Measurements from ENCODE around the gene EXOC6. TPM values are rescaled to one million over a fixed set of nuclear protein-coding genes. Genes with fewer than 3 reads are reported as not detected.

Gene EXOC6
- total RNA-seq, 1 experiment from 2014 or later = 17.0 TPM

- in situ Hi-C loops (cut with HindIII; ENCODE audit: low pct_unique_long_range_greater_than_20kb, low sequenced_read_pairs) = no loop called here
Observed at GRCh38 chr10:92826504-92826903, 21.8 kb upstream of the EXOC6 start.

GRCh38 chr10:92829042-92829785 is 19.1 kb upstream of the EXOC6 start:
- intact Hi-C loops (cut with micrococcal nuclease; ENCODE audit: unreplicated experiment) = no loop called here
- Histone ChIP-seq H3K4me1 (ENCODE audit: control insufficient read depth, insufficient read depth, low read length) (no peaks in the 10 kb centered on the region), H3K4me3 (ENCODE audit: low read depth in 2 of 2, low read length in 2 of 2) (no peak overlapping the region), H3K9me3 (ENCODE audit: control insufficient read depth, insufficient read depth, low read depth, low read length) (no peaks in the 10 kb centered on the region), H3K36me3 (ENCODE audit: control insufficient read depth, insufficient read depth, low read length) (no peaks in the 10 kb centered on the region), H3K27ac (ENCODE audit: low read length) (no peak overlapping the region), H3K27me3 (ENCODE audit: control insufficient read depth, insufficient read depth, low read length) (no peaks in the 10 kb centered on the region)
- ChIA-PET CTCF (no interaction called here), POLR2A (no interaction called here)
- TF ChIP-seq CTCF (IDR thresholded peaks at IDR 0.05) (no peak), TCF7L2 (IDR thresholded peaks at IDR 0.05; ENCODE audit: low read depth, low read length) (no peak), POLR2AphosphoS5 (IDR thresholded peaks at IDR 0.05; ENCODE audit: low read depth, low read length) (no peak), REST (IDR thresholded peaks at IDR 0.05; ENCODE audit: insufficient read depth in 1 of 2, low read depth in 2 of 2, low read length in 1 of 2) (no peak), SIN3A (IDR thresholded peaks at IDR 0.05; ENCODE audit: borderline replicate concordance, insufficient read depth, low read depth, low read length) (no peak)
- no peak for ATAC-seq
- in situ Hi-C loops (cut with HindIII; ENCODE audit: low pct_unique_long_range_greater_than_20kb, low sequenced_read_pairs) = no loop called here
- no TSS peak for BruUV-seq (replicated peaks)
- no peak for DNase-seq (ENCODE audit: low read depth, low spot score)

More at GRCh38 chr10:92826504-92826903, 21.8 kb upstream of the EXOC6 start:
- ChIA-PET CTCF (no interaction called here), POLR2A (no interaction called here)
- Histone ChIP-seq H3K9me3 (ENCODE audit: control insufficient read depth, insufficient read depth, low read depth, low read length) (no peaks in the 10 kb centered on the region), H3K27me3 (ENCODE audit: control insufficient read depth, insufficient read depth, low read length) (no peaks in the 10 kb centered on the region), H3K4me1 (ENCODE audit: control insufficient read depth, insufficient read depth, low read length) (no peaks in the 10 kb centered on the region), H3K4me3 (ENCODE audit: low read depth in 2 of 2, low read length in 2 of 2) (no peak overlapping the region), H3K27ac (ENCODE audit: low read length) (no peak overlapping the region), H3K36me3 (ENCODE audit: control insufficient read depth, insufficient read depth, low read length) (no peaks in the 10 kb centered on the region)
- intact Hi-C loops (cut with micrococcal nuclease; ENCODE audit: unreplicated experiment) = no loop called here
- BruUV-seq (replicated peaks) = no TSS peak
- TF ChIP-seq TCF7L2 (IDR thresholded peaks at IDR 0.05; ENCODE audit: low read depth, low read length) = no peak
- TF ChIP-seq SIN3A (IDR thresholded peaks at IDR 0.05; ENCODE audit: borderline replicate concordance, insufficient read depth, low read depth, low read length) = no peak
- no peak for TF ChIP-seq CTCF (IDR thresholded peaks at IDR 0.05)
- TF ChIP-seq REST (IDR thresholded peaks at IDR 0.05; ENCODE audit: insufficient read depth in 1 of 2, low read depth in 2 of 2, low read length in 1 of 2) = no peak
- TF ChIP-seq POLR2AphosphoS5 (IDR thresholded peaks at IDR 0.05; ENCODE audit: low read depth, low read length) = no peak
- ATAC-seq (no peak), DNase-seq (ENCODE audit: low read depth, low spot score) (no peak)
